ENCODE results near the gene PLD6.

DNA sequence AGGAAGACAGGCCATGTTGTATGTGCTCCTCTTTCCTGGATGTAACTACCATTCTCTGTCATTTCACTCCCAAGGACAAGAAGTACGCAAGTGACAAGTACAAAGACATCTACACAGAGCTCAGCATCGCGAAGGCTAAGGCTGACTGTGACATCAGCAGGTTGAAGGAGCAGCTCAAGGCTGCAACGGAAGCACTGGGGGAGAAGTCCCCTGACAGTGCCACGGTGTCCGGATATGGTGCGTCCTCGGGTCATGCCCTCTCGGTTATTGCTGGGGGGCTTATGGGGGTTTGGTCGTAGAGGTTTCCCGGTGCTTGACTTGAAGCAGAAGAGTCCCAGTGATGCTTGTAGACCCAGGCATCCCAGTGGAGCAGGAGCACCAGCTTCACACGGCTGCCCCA lies 29.0 kb downstream of the PLD6 start:
- TF ChIP-seq TAF1 (IDR thresholded peaks at IDR 0.05; ENCODE audit: low read depth, low read length) (no peak), POLR2A (IDR thresholded peaks at IDR 0.05; ENCODE audit: low read depth, low read length) (no peak)
